22Rv1 (cell line): ENCODE results near the gene GPR135.
A peak's percentile ranks its signal among the peaks of the same experiment; 100 is the strongest.

Source experiments
- H3K27ac ChIP-seq: fragments of 450-650 bp; 2 replicates; pipeline ENCODE4 v1.5.1; 2017
- ZFX ChIP-seq: fragments of 450-650 bp; IDR thresholded peaks from 2 replicates; pipeline ENCODE4 v1.6.1; 2017; ENCODE audit warnings: antibody characterized with exemption, borderline replicate concordance
- TF ChIP-seq, protein P1 (sequence below): fragments of 450-650 bp; IDR thresholded peaks from 2 replicates; pipeline ENCODE4 v1.5.1; 2017; ENCODE audit warnings: mild to moderate bottlenecking

Gene GPR135

DNA sequence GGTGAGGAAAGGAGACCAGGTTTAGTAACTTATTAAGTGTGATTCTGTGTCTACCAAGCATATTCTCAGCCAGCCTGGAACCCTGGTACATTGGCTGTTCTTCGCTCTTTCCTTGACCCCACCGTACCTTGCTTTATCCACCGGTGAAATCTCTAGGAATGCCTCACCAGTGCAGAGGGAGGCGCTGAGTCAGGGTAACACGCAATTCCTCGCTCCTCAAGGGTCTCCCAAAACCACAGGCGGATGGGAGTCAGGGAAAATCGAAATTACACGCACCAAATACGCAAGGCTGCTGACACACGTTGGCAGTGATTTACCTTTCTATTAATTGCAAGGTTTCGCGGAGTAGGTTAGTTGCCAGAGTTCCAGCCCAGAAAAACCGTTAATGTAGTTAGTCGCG lies 18.2 kb upstream of the GPR135 start:
- TF ChIP-seq, protein P1, sequence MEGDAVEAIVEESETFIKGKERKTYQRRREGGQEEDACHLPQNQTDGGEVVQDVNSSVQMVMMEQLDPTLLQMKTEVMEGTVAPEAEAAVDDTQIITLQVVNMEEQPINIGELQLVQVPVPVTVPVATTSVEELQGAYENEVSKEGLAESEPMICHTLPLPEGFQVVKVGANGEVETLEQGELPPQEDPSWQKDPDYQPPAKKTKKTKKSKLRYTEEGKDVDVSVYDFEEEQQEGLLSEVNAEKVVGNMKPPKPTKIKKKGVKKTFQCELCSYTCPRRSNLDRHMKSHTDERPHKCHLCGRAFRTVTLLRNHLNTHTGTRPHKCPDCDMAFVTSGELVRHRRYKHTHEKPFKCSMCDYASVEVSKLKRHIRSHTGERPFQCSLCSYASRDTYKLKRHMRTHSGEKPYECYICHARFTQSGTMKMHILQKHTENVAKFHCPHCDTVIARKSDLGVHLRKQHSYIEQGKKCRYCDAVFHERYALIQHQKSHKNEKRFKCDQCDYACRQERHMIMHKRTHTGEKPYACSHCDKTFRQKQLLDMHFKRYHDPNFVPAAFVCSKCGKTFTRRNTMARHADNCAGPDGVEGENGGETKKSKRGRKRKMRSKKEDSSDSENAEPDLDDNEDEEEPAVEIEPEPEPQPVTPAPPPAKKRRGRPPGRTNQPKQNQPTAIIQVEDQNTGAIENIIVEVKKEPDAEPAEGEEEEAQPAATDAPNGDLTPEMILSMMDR = no peak
- TF ChIP-seq ZFX = no peak
- peak overlapping the region; percentile 91 for H3K27ac ChIP-seq

DNA sequence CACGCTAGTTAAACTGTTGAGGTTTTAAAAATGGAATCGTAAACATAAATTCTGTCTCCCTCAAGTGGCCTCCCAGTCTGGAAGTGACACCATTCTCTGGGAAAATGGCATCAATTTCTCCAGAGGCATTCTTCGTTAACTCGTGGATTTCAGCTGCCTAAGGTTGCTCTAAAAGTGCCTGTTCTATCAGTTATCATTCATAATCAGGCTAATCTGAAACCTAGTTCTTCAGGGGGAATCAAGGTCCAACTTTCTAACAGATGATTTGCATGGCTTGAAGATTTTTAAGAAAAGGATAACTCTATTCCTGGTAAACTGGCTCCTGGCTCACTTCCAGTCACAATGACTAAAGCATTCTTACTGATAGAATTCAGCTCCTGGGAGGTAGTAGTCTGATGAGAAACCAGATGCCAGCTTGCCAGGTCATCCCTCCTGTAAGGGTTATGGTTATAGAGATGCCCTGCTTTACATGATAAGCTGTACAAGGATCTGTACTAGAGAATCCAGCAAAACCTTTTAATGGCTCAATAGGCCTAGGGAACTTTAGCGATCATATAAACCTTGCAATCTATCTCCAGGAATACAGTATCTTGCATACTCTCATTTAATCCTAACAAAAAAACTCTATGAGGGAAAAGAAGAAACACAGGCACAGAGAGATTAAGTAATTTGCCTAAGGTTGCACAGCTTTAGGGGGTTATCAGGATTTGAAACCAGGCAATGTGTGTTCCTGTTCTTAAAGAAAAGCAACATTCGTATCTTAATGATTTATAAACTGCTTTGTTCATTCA lies 17.6 kb upstream of the GPR135 start:
- TF ChIP-seq ZFX = no peak
- TF ChIP-seq, protein P1 = no peak

DNA sequence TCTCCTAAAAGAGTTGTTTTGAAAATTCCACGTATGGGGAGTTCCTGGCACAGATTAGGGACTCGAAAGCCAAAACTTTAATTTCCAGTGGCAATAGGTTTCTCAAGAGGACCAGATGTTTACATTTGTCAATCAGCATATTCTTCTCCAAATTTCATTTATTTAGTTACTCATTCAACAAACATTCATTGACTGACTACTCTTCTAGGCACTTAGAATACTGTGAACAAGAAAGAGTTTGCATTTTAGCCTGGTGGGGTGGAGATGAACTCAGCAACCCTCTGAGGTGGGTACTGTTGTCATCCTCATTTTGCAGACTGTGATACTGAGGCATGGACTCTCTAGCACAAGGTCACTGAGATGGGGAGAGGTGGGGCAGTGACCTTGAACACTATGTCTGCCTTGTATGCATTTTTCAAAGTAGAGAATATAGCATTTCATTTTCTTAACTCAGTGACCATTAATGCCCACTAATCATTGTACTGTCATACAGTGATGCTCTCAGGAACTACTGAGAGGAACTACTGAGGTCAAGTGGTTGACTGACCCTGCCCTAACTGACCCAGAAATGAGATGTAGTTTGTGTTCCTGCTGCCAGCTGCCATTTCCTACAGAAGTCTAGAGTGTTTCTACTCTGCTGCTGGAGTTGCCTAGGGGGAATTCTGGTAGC lies 16.8 kb upstream of the GPR135 start:
- no peak for TF ChIP-seq ZFX
- TF ChIP-seq, protein P1 = no peak
- peak overlapping the region; percentile 91 for H3K27ac ChIP-seq

More for the DNA sequence above, 17.6 kb upstream of the GPR135 start:
- H3K27ac ChIP-seq = peak overlapping the region; percentile 91

DNA sequence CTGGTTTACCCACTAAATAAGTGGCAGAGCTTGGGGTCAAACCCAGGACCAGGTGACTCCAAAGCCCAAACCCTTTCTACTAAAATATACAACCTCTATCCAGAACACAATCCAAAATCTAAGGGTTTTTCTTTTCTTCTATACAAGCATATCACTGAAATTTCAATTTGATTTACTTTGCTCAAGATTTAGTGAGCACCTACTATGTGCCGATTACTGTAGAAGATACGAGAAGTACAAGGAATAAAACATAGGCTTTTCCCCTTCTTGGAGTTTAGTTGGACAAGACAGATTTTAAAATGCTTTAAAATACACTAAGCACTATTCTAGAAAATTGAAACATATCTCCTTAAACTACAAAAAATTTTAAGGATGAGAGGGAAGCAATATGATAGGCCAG lies 16.2 kb upstream of the GPR135 start:
- H3K27ac ChIP-seq = no peak overlapping the region
- TF ChIP-seq ZFX = no peak
- TF ChIP-seq, protein P1 = no peak

DNA sequence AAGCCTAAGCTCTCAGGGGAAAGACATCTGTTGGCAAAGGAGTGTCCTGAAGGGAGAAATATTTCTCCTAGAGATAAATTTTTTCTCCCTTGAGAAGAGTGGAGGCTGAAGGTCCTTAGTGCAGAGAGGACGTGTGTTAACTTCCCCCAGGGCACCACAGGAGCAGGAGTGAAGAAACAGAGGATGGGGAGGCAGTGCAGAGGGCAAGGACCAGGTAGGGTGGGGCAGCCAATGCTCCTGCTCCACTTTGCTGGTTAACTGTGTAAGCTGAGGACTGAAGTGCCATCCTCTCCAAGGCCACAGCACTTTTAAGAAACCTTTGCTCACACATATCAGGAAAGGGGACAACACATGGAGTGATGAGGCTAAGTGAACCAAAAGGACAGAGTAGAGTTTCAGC lies 15.0 kb upstream of the GPR135 start:
- TF ChIP-seq, protein P1 = no peak
- no peak for TF ChIP-seq ZFX
- no peak overlapping the region for H3K27ac ChIP-seq

DNA sequence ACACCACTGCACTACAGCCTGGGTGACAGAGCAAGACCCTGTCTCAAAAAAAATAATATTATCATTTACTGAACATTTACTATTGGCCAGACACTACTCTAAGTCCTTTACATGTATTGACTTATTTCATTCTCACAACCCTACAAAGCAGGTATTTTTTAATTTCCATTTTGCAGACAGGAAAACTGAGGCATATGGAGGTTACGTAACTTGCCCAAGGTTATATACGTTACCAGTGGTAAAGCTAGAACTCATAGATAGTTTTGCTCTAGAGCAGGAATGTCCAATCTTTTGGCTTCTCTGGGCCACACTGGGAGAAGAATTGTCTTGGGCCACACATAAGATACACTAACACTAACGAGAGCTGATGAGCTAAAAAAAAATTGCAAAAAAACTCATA lies 13.4 kb upstream of the GPR135 start:
- no peak overlapping the region for H3K27ac ChIP-seq
- TF ChIP-seq, protein P1 = no peak
- TF ChIP-seq ZFX = no peak

DNA sequence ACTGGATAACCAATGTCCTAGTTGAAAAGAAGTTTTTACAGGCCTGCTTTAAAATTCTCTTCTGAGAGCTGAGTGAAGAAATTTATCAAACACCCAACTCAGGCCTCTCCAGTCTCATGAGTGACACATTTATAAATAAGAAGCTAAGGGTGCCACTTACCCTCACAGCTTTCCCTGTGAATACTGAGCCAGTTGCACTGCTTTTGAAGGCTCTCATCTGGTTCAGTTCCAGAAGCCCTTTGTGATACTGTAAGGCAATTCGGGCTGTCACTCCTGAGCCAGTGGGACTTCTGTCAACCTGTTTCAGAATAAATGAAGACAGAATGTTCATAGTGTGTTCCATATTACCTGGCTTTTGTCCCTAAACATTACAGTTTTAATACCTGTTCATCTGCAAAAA lies 10.5 kb upstream of the GPR135 start:
- no peak for TF ChIP-seq ZFX
- TF ChIP-seq, protein P1 = no peak

More for the DNA sequence above, 10.5 kb upstream of the GPR135 start:
- H3K27ac ChIP-seq = no peak overlapping the region
